ENCODE results near the gene FXYD3.

GRCh38 chr19:35164418-35164817 lies 48.8 kb downstream of the FXYD3 start:
- TF ChIP-seq JUNB (IDR thresholded peaks at IDR 0.05; ENCODE audit: unreplicated experiment) (no peak), EZH2 (IDR thresholded peaks at IDR 0.05; ENCODE audit: low read depth, unreplicated experiment) (no peak), CTCF (conservative IDR thresholded peaks at IDR 0.05; ENCODE audit: low read depth in 2 of 2) (no peak), EZH2phosphoT487 (IDR thresholded peaks at IDR 0.05; ENCODE audit: unreplicated experiment) (no peak), POLR2AphosphoS5 (IDR thresholded peaks at IDR 0.05; ENCODE audit: low read depth) (no peak), ETS1 (IDR thresholded peaks at IDR 0.05) (no peak), REST (IDR thresholded peaks at IDR 0.05; ENCODE audit: unreplicated experiment) (no peak), ZNF331 (CRISPR knock-in tag; IDR thresholded peaks at IDR 0.05; ENCODE audit: low read depth) (no peak), CREB1 (CRISPR knock-in tag; IDR thresholded peaks at IDR 0.05; ENCODE audit: low read depth) (no peak), ZNF114 (CRISPR knock-in tag; IDR thresholded peaks at IDR 0.05) (no peak), ZNF462 (CRISPR knock-in tag; IDR thresholded peaks at IDR 0.05) (no peak)

Data from GM23338 (cell line).